HG03442 (cell line): Measurements from ENCODE around the gene VTN.

ENCODE experiments used
- ATAC-seq: cut with Tn5 transposase; IDR thresholded peaks from one replicate; pipeline ENCODE4 v1.9.1; 2021; ENCODE audit warnings: mild to moderate bottlenecking, moderate library complexity; ENCODE audit not compliant: unreplicated experiment

The VTN gene

DNA sequence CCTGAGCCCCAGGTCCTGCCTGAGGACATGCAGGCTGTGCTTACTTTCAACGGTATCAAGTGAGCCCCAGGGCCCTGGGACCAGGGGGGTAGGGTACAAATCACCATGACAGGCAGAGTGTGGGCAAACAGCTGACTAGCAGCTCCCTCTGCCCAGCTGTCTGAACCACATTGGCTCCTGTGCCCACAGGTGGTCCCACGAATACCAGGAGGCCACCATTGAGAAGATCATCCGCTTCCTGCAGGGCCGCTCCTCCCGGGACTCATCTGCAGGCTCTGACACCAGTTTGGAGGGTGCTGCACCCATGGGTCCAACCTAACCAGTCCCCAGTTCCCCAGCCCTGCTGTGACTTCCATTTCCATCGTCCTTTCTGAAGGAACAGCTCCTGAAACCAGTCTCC, 25.9 kb upstream of the VTN start:
- ATAC-seq: no peak

DNA sequence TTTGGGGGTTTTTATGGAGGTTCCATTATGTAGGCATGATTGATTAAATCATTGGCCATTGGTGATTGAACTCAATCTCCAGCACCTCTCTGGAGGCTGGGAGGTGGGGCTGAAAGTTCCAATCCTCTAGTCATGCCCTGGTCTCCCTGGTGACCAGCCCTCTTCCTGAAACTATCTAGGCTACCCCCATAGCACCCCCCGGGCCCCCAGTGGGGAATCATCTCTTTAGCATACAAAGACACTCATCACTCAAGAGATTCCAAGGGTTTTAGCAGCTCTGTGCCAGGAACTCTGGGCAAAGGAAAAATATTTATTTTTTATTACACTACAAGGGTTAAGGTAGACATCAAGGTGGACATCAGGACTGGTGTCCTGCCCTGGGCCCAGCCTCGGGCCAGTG, 25.3 kb upstream of the VTN start:
- no peak for ATAC-seq

DNA sequence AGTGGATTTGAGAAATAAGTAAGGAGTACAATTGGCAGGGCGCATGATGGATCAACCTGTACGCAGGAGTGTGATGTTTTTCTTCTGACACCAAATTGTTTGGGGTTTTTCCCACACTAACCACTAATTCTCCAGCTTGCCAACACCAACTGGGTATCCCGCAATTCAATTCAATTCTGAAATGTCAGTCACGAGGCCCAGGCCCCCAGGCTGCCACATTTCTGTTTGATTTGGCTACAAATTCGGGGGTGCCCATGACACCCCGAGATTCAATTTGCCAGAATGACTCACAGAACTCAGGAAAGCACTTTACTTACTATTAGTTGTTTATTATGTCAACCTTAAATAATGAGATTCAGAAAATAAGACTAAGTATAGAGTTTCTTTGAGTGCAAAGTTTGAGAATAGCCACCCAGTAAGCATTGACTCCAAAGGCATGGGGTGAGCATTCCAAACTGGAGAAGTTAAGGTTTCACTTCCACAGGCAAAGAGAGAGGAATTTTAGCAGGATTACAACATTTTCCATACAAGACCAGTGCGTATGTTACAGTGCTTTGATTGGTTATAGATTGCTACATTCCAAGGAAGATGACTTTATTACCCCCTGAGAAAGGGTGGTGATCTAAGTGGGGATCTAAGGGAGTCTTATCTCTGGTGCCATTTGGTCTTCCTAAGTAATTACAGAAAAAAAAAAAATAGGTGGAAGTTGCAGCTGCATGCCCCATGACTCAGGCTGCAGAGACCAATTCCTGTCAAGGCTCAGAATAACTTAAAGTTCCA, 24.4 kb upstream of the VTN start:
- no peak for ATAC-seq

GRCh38 chr17:28392491-28392890, 22.4 kb upstream of the VTN start:
- no peak for ATAC-seq

DNA sequence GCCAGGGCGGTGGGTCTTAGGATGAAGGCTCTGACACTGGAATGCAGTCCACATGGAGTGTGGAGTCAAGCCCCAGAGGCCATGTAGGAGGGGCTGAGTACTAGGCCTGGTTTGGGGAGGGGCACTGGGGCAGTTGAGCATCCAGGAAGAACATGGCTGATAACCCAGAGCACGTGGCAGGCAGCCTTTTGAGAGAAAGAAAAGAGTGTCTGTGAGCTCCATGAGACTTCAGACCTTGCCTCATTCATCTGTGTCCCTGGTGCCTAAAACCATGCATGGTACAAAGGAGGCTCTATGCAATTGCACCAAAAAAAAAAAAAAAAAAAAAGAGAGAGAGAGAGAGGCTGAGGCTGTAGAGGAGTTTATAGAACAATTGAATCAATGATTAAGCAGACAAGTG, 21.3 kb upstream of the VTN start:
- ATAC-seq: no peak

DNA sequence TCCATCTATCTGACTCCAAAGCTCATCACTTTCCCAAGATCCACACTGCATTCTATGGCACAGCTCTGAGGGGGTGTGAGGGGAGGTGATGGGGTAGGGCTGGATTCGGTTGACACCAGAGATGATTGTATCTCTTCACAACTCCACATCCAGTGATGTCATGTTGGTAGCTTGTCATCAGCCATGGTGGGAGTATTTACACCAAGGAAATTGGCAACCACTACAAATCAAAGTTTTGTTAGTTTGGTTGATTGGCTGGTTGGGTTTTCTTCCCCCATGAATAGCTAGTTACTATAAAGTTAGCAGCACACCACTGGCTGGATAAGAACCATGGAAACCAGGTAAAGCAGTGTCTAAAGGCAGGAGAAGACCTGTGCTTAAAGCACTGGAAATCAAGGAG, 20.9 kb upstream of the VTN start:
- no peak for ATAC-seq

GRCh38 chr17:28390563-28390962, 20.5 kb upstream of the VTN start:
- no peak for ATAC-seq

DNA sequence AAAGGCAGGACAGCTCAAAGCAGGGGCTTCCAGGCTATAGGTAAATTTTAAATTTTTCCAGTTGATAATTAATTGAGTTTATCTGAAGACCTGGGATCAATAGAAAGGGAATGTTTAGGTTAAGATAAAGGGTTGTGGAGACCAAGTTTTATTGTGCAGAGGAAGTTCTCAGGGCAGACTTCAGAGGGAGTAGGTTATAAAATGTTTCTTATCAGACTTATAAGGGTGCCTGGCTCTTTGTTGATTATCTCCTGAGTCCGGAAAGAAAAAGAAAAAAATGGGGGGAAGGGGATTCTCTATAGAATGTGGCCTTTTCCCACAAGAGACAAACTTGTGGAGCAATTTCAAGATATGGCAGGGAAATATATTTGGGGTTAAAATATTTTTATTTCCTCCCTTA, 20.0 kb upstream of the VTN start:
- no peak for ATAC-seq

- no peak for ATAC-seq
Measured at GRCh38 chr17:28388106-28388505, 18.0 kb upstream of the VTN start.

DNA sequence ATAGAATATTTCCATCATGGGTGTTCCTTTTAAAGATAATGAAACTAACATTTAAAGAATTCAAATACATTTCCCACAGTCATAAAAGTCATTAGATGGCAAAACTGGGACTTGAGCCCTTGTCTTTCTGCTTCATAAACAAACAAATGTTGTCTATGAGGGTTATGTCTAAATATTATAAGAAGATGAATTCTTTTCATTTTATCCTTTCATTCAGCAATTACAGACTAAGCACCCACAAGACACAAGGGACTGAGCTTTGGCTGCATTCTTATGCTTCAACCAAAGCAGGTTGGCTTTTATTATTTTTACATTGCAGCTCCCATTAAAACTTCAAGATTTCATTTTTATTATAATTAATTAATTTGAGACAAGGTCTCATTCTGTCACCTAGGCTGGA, 16.3 kb upstream of the VTN start:
- no peak for ATAC-seq

DNA sequence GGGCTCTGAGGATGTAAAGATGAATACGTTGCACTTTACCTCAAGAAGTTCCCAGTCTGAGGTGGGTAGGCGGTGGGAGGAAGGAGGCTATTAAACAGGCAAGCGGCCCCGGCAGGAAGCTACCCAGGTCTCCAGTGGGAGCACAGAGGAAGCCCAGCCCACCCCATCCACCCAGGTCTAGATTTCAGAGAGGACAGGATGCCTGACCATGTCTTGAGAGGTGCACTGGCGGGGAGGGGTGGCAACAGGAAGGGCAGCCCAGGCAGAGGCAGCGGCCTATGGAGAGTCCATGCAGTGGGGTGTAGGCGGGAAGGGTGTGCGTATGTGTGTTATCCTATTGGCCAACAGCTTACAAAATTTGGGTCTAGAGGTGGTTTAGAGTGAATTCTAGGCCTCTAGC, 15.3 kb upstream of the VTN start:
- ATAC-seq: no peak

DNA sequence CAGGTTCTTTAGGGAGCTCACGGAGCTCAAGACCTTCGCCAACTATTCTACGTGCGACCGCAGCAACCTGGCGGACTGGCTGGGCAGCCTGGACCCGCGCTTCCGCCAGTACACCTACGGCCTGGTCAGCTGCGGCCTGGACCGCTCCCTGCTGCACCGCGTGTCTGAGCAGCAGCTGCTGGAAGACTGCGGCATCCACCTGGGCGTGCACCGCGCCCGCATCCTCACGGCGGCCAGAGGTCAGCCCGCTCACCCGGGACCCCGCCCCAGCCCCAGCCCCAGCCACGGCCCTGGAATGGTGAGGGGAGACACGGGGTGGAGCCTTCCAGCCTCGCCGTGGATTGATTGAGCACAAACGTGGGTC, 14.9 kb upstream of the VTN start:
- ATAC-seq: peak; percentile 7

DNA sequence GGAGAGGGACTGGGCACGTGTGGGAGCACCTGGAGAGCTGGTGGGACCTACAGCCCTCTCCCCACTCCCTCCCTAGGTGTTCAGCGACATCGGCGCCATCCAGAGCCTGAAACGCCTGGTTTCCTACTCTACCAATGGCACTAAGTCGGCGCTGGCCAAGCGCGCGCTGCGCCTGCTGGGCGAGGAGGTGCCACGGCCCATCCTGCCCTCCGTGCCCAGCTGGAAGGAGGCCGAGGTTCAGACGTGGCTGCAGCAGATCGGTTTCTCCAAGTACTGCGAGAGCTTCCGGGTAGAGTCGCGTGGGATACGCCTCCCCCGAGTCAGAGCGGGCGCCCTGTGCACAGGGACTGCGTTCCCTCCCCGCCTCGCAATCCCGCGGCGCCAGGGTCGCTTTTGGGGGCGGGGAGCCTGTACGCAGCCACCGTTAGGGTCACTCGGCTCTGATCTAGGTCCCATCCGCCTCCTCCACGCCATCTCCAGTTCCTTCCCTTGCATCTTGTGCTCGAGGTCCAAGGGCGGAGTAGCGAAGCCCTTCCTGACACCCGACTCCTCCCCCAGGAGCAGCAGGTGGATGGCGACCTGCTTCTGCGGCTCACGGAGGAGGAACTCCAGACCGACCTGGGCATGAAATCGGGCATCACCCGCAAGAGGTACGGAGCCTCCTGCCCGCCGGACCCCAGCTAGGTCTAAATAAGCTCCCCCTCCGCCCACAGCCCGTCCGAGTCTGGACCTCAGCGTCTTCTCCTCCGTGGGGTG, 14.4 kb upstream of the VTN start:
- peak; percentile 53 for ATAC-seq

- ATAC-seq: no peak
Measured at GRCh38 chr17:28381141-28381825, 11.2 kb upstream of the VTN start.

DNA sequence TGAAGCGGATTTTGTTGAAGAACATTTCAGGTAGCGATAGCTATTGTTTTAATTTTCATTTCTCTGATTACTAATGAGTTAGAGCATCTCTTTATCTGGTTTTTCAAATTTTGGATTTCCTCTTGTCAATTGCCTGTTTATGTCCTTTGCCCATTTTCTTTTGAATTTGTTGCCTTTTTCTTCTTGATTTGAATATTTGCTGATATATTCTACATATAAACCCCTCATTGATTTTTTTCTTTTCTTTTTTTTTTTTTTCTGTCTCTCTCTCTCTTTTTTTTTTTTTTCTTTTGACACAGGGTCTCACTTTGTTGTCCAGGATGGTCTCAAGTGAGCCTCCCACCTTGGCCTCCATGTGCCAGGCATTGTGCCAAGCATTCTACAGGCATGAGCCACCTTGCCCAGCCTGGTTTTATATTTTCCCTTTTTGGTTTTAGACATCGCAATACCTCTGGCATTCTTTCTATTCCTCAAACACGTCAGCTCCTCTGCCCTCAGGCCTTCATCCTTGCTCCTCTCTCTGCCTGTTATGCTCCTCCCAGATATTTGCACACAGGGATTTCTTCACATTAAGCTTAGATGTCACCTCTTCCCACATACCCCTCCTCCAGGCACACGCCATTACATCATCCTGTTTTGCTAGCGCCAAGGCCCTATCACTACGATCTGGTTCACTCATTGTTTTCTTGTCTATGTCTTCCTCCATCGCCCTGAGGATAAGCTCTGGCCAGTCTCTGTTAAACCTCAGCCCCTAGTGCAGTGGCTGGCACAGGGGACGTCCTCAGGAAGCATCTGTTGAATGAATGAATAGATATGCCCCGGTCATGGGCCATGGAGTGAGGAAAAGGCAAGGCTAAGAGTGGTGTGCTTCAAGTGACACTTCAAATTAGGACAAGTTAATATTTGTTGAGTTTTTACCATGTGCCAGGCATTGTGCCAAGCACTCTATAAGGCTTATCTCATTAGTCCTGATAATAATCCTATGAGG, 10.0 kb upstream of the VTN start:
- ATAC-seq: no peak

- ATAC-seq: no peak
Measured at GRCh38 chr17:28372945-28373274, 2.8 kb upstream of the VTN start.

- peak; percentile 14 for ATAC-seq
Measured at GRCh38 chr17:28372203-28372944, 2.3 kb upstream of the VTN start.

DNA sequence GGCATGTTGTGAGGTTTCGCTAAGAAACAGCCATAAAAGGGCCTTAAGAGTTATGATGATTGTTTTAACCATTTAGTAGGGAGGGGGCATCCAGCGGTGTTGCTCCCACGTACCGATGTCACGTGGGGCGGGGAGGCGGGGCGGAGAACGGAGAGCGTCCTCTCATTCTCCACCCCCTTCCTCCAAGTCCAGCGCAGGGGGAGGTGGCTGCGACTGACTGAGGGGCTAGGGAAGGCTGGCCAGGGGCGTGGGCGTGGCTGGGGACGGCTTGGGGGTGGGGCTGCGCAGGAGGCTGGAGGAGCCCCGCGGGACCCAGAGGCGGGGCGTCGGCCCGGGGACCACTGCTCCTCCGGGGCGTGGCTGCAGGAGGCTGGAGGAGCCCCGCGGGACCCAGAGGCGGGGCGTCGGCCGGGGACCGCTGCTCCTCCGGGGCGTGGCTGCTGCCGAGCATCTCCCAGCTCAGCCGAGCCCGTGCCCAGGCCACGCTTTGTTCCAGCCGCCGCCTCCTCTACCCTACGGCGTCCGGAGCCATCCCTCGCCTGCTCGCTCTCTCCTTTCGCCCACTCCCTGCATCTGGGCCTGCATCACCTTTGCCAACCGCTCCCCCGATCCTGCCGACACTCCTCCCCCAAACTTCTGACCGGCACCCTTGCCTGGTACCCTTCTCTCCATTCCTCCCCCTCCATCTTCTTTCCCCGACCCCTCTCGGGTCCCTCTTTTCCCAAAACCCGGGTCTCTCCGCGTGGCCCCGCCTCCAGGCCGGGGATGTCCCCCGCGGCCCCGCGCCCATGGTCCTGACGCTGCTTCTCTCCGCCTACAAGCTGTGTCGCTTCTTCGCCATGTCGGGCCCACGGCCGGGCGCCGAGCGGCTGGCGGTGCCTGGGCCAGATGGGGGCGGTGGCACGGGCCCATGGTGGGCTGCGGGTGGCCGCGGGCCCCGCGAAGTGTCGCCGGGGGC, 1.4 kb upstream of the VTN start, which contains the start of gene SARM1:
Gene SARM1, plus strand, starts transcription at position 450 of the 958 bp plus-strand sequence. Its CDS starts 339 bp downstream, at position 789.
- peak; percentile 74 for ATAC-seq

DNA sequence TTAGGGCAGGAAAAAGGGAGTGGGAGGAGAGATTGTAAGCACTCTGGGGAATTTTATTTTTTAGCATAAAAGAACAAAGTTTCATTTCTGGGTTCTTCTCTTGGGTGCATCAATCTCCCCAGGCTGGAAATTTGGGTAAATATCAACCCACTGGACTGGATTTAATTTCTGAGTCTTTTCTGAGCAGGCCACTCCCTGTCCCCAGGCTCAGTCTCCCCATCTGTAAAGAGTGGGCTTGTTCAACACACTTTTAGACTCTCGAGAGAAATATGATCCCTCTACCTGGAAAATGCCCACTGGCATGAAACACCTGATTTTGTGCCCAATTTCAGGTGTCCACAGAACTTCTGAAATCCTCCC, 617 bp upstream of the VTN start:
- ATAC-seq: no peak
